SK-N-SH (cell line): Measurements from ENCODE around the gene ARHGAP42. TPM values are rescaled to one million over a fixed set of nuclear protein-coding genes. Genes with fewer than 3 reads are reported as not detected.

Experiments
- CTCF ChIA-PET: fragments of 300-600, 350-600 bp; formaldehyde crosslinking; extraction: SDS; loops from one replicate; lab custom pipeline; 2021; lab: Yijun Ruan, JAX
- POLR2A ChIA-PET: fragments of 350-600 bp; sonication (Branson Sonifier 250); formaldehyde crosslinking; extraction: SDS; loops from one replicate; lab custom pipeline; 2020; ENCODE audit warnings: antibody characterized with exemption, inconsistent platforms; lab: Yijun Ruan, JAX
- DNase-seq: peaks from one replicate; pipeline ENCODE4 v3.0.0; 2012
- H2AFZ ChIP-seq: fragments of 200-600 bp; sonication (generic); 2 replicates; pipeline ENCODE4 v1.8.1; 2016; ENCODE audit warnings: antibody characterized with exemption, mild to moderate bottlenecking, low read depth
- H3F3A ChIP-seq: fragments of 200-600 bp; sonication (generic); replicated peaks from 2 replicates; pipeline ENCODE3; 2016; ENCODE audit warnings: antibody characterized with exemption, mild to moderate bottlenecking; ENCODE audit not compliant: insufficient read depth
- H3K27ac ChIP-seq, 2 experiments: fragments of 200-500 bp in 1 of 2; fragments of 200-600 bp in 1 of 2; sonication (Bioruptor generic) in 1 of 2; sonication (generic), shearing (Covaris generic) in 1 of 2; 2 replicates each; pipeline versions ENCODE4 v1.5.1 to v1.6.1; 2014 to 2016; ENCODE audit warnings: low read depth in 2 of 2, inconsistent platforms in 1 of 2, low read length in 1 of 2, mild to moderate bottlenecking in 1 of 2, mixed read lengths in 1 of 2
- H3K27me3 ChIP-seq: fragments of 200-600 bp; sonication (generic), shearing (Covaris generic); 2 replicates; pipeline ENCODE4 v1.6.1; 2016; ENCODE audit warnings: mixed run types; ENCODE audit not compliant: insufficient read depth
- H3K36me3 ChIP-seq, 2 experiments: fragments of 200-500 bp in 1 of 2; fragments of 200-600 bp in 1 of 2; sonication (Bioruptor generic) in 1 of 2; sonication (generic) in 1 of 2; replicated peaks in 1 of 2; 2 replicates each; pipeline versions ENCODE3 to v1.5.1; 2014 to 2016; ENCODE audit warnings: low read length in 1 of 2, mild to moderate bottlenecking in 1 of 2; ENCODE audit not compliant: insufficient read depth in 2 of 2, control insufficient read depth in 1 of 2
- H3K4me1 ChIP-seq, 2 experiments: fragments of 200-500 bp in 1 of 2; fragments of 200-600 bp in 1 of 2; sonication (Bioruptor generic) in 1 of 2; sonication (generic), shearing (Covaris generic) in 1 of 2; 2 replicates each; pipeline versions ENCODE4 v1.5.1 to v1.6.1; 2014 to 2016; ENCODE audit warnings: low read depth in 1 of 2, low read length in 1 of 2, mixed run types in 1 of 2; ENCODE audit not compliant: insufficient read depth in 2 of 2, control insufficient read depth in 1 of 2
- H3K4me2 ChIP-seq: fragments of 200-600 bp; sonication (generic), shearing (Covaris generic); 2 replicates; pipeline ENCODE4 v1.6.1; 2017; ENCODE audit warnings: mixed run types
- H3K4me3 ChIP-seq, 2 experiments: fragments of 200-500 bp in 1 of 2; fragments of 200-600 bp in 1 of 2; sonication (Bioruptor generic) in 1 of 2; sonication (generic), shearing (Covaris generic) in 1 of 2; 2 replicates each; pipeline versions ENCODE4 v1.5.1 to v1.8.1; 2014 to 2016; ENCODE audit warnings: low read depth in 2 of 2, inconsistent platforms in 1 of 2, low read length in 1 of 2, mild to moderate bottlenecking in 1 of 2, mixed read lengths in 1 of 2, moderate library complexity in 1 of 2
- H3K79me2 ChIP-seq: fragments of 200-600 bp; sonication (generic); 2 replicates; pipeline ENCODE4 v1.8.1; 2017; ENCODE audit warnings: mild to moderate bottlenecking; ENCODE audit not compliant: insufficient read depth
- H3K9ac ChIP-seq: fragments of 200-600 bp; sonication (generic); 2 replicates; pipeline ENCODE4 v1.6.1; 2017; ENCODE audit warnings: mixed run types
- H3K9me2 ChIP-seq: fragments of 200-600 bp; sonication (generic); 2 replicates; pipeline ENCODE4 v1.6.1; 2017; ENCODE audit warnings: mixed run types
- H3K9me3 ChIP-seq: fragments of 200-600 bp; sonication (generic); 2 replicates; pipeline ENCODE4 v1.6.1; 2017; ENCODE audit warnings: mixed run types, mild to moderate bottlenecking, moderate library complexity
- H4K20me1 ChIP-seq: fragments of 200-600 bp; sonication (generic); 2 replicates; pipeline ENCODE4 v1.6.1; 2017; ENCODE audit warnings: mild to moderate bottlenecking, mixed run types; ENCODE audit not compliant: insufficient read depth
- FOXJ3 ChIP-seq: sonication (generic); formaldehyde crosslinking; IDR thresholded peaks from 2 replicates; pipeline ENCODE4 v1.5.1; 2020; ENCODE audit warnings: mild to moderate bottlenecking, missing genetic modification reagents
- IRF3 ChIP-seq: fragments of 150-350 bp; IDR thresholded peaks from 2 replicates; pipeline ENCODE4 v1.6.1; 2016; ENCODE audit warnings: mild to moderate bottlenecking, low read depth, low read length
- MAX ChIP-seq: IDR thresholded peaks from 2 replicates; pipeline ENCODE4 v1.4.0; 2012; ENCODE audit warnings: low read depth
- PBX3 ChIP-seq: IDR thresholded peaks from 2 replicates; pipeline ENCODE4; 2012
- RAD21 ChIP-seq: IDR thresholded peaks from 2 replicates; pipeline ENCODE4 v1.6.1; 2012; ENCODE audit warnings: mild to moderate bottlenecking, low read length
- REST ChIP-seq: IDR thresholded peaks from 2 replicates; pipeline ENCODE4 v1.6.1; 2012; ENCODE audit warnings: mild to moderate bottlenecking, low read depth, low read length, moderate library complexity
- RFX5 ChIP-seq: IDR thresholded peaks from 2 replicates; pipeline ENCODE4 v1.6.1; 2012; ENCODE audit warnings: mild to moderate bottlenecking, improper control_type of control experiment, low read length
- TAF1 ChIP-seq: IDR thresholded peaks from 2 replicates; pipeline ENCODE4 v1.6.1; 2012; ENCODE audit warnings: low read depth, mild to moderate bottlenecking, low read length, moderate library complexity, borderline replicate concordance
- TCF12 ChIP-seq: IDR thresholded peaks from 2 replicates; pipeline ENCODE4 v1.4.0; 2012
- USF2 ChIP-seq: fragments of 150-350 bp; IDR thresholded peaks from 2 replicates; pipeline ENCODE4 v1.6.1; 2017; ENCODE audit warnings: antibody characterized with exemption, low read length, low read depth, borderline replicate concordance
- YY1 ChIP-seq: IDR thresholded peaks from 2 replicates; pipeline ENCODE4 v1.4.0; 2012; ENCODE audit warnings: low read depth, mild to moderate bottlenecking
- ZBTB33 ChIP-seq: IDR thresholded peaks from 2 replicates; pipeline ENCODE4 v1.4.0; 2012; ENCODE audit warnings: low read depth, borderline replicate concordance
- WGBS: methylation state at CpG from one replicate; pipeline ENCODE4 v1.1.6; 2017; ENCODE audit warnings: low lambda C conversion rate; 5-methylcytosine and 5-hydroxymethylcytosine counted together
- polyA plus RNA-seq, 3 experiments: library from polyadenylated mRNA; depleted of rRNA; stranded (reverse); fragments of >200 nt; gene quantifications; 2 replicates each; pipeline ENCODE4 v1.2.3, GENCODE V29; 2012

Gene ARHGAP42
- polyA plus RNA-seq, 1 of the 3 experiments (the other 2 are of a cell fraction), result 0.02 TPM

GRCh38 chr11:100734743-100735527 is 47.8 kb downstream of the ARHGAP42 start:
- no peaks in the 10 kb centered on the region for H3K4me1 ChIP-seq
- CTCF ChIA-PET, result no interaction called here
- H3F3A ChIP-seq, result no peaks in the 10 kb centered on the region
- H3K9me2 ChIP-seq, result no peaks in the 10 kb centered on the region
- TF ChIP-seq REST, result no peak
- no peak for TF ChIP-seq ZBTB33
- H3K4me2 ChIP-seq, result no peak overlapping the region
- H3K27me3 ChIP-seq, result no peaks in the 10 kb centered on the region; the same call in 1 of the 2 replicates
- H3K9me3 ChIP-seq, result no peaks in the 10 kb centered on the region
- no peaks in the 10 kb centered on the region for H3K36me3 ChIP-seq
- no peaks in the 10 kb centered on the region for H4K20me1 ChIP-seq
- H3K27ac ChIP-seq, result no peak overlapping the region
- H3K4me3 ChIP-seq, result no peak overlapping the region
- DNase-seq, result no peak
- WGBS, result 9% methylated on average over 1 of the region's 1 CpG
- no peaks in the 10 kb centered on the region for H3K79me2 ChIP-seq
- H2AFZ ChIP-seq, result no peak overlapping the region
- H3K9ac ChIP-seq, result no peak overlapping the region
- POLR2A ChIA-PET, result no interaction called here

GRCh38 chr11:100735949-100736675 is 49.0 kb downstream of the ARHGAP42 start:
- Histone ChIP-seq H4K20me1 (no peaks in the 10 kb centered on the region), H3K79me2 (no peaks in the 10 kb centered on the region), H2AFZ (no peak overlapping the region), H3K9me2 (no peaks in the 10 kb centered on the region), H3K9me3 (no peaks in the 10 kb centered on the region), H3F3A (no peaks in the 10 kb centered on the region), H3K27ac (no peak overlapping the region), H3K27me3 (peaks cover under 1% of the 10 kb centered on the region; the same call in 1 of the 2 replicates), H3K36me3 (no peaks in the 10 kb centered on the region), H3K4me2 (no peak overlapping the region), H3K4me1 (no peaks in the 10 kb centered on the region; a peak in 1 of 4 replicates), H3K9ac (no peak overlapping the region), H3K4me3 (no peak overlapping the region)
- DNase-seq, result no peak
- ChIA-PET CTCF (no interaction called here), POLR2A (no interaction called here)
- WGBS, result 26% methylated on average over 5 of the region's 5 CpGs
- no peak for TF ChIP-seq TCF12
- no peak for TF ChIP-seq PBX3
- TF ChIP-seq USF2, result no peak
- no peak for TF ChIP-seq RAD21
- no peak for TF ChIP-seq FOXJ3 (CRISPR knock-in tag)
- no peak for TF ChIP-seq RFX5
- no peak for TF ChIP-seq ZBTB33
- no peak for TF ChIP-seq YY1
- TF ChIP-seq IRF3, result no peak
- TF ChIP-seq MAX, result no peak
- TF ChIP-seq TAF1, result no peak
